Measurements from ENCODE around the gene RRP15.

- no peak for TF ChIP-seq CTCF (IDR thresholded peaks at IDR 0.05)
- no peak for TF ChIP-seq EZH2 (IDR thresholded peaks at IDR 0.05)
- no peak for TF ChIP-seq EZH2phosphoT487 (IDR thresholded peaks at IDR 0.05)
These were observed 95.3 kb downstream of the RRP15 start for GRCh38 chr1:218380125-218380977.

Data from neural progenitor cell (in vitro differentiated cells).